Central memory CD8-positive, alpha-beta T cell (primary cell): Measurements from ENCODE around the gene FGF12.

Experiments
- ATAC-seq: fragments of 150-1000 bp; cut with Tn5 transposase; replicated peaks from 2 replicates; pipeline ENCODE4 v1.10.0; 2022; ENCODE audit warnings: mild to moderate bottlenecking, moderate FRiP score, moderate number of reproducible peaks; ENCODE audit not compliant: poor library complexity, severe bottlenecking; ENCODE audit errors: extremely low read depth
- DNase-seq, 2 donors: peaks; one replicate each; pipeline ENCODE4 v3.0.0; 2021; ENCODE audit warnings: low spot score in 2 of 2
- H3K27ac Mint-ChIP-seq: one replicate; pipeline ENCODE4 v1.8.0; 2022; ENCODE audit warnings: low read depth, mild to moderate bottlenecking, moderate library complexity, mixed read lengths
- H3K27me3 Mint-ChIP-seq: one replicate; pipeline ENCODE4 v1.8.0; 2022; ENCODE audit warnings: mixed read lengths
- H3K36me3 Mint-ChIP-seq: one replicate; pipeline ENCODE4 v1.8.0; 2022; ENCODE audit warnings: mild to moderate bottlenecking, moderate library complexity, mixed read lengths; ENCODE audit not compliant: insufficient read depth
- H3K4me1 Mint-ChIP-seq: one replicate; pipeline ENCODE4 v1.8.0; 2022; ENCODE audit warnings: mixed read lengths
- H3K4me3 Mint-ChIP-seq: one replicate; pipeline ENCODE4 v1.8.0; 2022; ENCODE audit warnings: mild to moderate bottlenecking, moderate library complexity, mixed read lengths
- H3K9me3 Mint-ChIP-seq: one replicate; pipeline ENCODE4 v1.8.0; 2022; ENCODE audit warnings: mixed read lengths

The FGF12 gene

GRCh38 chr3:192570315-192570714 lies 157.0 kb downstream of the FGF12 start:
- Mint-ChIP-seq H3K9me3 (peaks cover 6% of the 10 kb centered on the region), H3K27me3 (no peaks in the 10 kb centered on the region), H3K4me1 (no peaks in the 10 kb centered on the region), H3K36me3 (no peaks in the 10 kb centered on the region), H3K27ac (no peak overlapping the region), H3K4me3 (no peak overlapping the region)
- ATAC-seq, result no peak
- DNase-seq, result no peak

DNA sequence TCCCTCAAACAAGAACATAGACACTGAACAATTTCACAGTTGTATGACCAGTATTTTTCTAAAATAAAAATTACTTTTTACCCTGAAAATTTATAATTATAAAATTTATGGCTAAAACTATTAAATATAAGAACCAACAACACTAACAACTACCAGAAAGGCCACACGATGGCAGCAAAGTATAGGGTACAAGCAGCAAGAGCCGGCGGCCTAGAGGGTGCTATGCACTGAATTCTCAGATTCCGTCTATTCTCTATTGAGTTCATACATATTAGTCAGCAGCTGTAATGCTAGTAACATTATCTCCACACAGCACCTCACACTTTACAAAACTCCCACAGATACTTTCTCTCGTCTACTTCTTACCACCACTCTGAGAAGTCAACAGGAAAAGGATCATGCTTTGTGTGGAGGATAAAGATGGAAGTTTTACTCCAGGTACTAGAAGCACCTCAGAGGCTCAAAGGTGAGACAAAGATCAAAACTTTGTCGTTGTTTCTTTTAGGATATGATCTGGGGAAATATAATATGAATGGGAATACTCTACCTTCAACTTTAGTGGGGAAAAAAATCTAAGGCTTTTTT lies 160.5 kb downstream of the FGF12 start:
- H3K27me3 Mint-ChIP-seq, result no peaks in the 10 kb centered on the region
- H3K9me3 Mint-ChIP-seq, result no peaks in the 10 kb centered on the region
- ATAC-seq (no peak), DNase-seq (no peak)
- no peaks in the 10 kb centered on the region for H3K36me3 Mint-ChIP-seq
- H3K4me1 Mint-ChIP-seq, result no peaks in the 10 kb centered on the region
- no peak overlapping the region for H3K27ac Mint-ChIP-seq
- H3K4me3 Mint-ChIP-seq, result no peak overlapping the region

GRCh38 chr3:192564611-192565010 lies 162.7 kb downstream of the FGF12 start:
- Mint-ChIP-seq H3K27ac (no peak overlapping the region), H3K36me3 (no peaks in the 10 kb centered on the region), H3K9me3 (no peaks in the 10 kb centered on the region), H3K4me1 (no peaks in the 10 kb centered on the region), H3K27me3 (no peaks in the 10 kb centered on the region), H3K4me3 (no peak overlapping the region)
- ATAC-seq, result no peak
- no peak for DNase-seq

DNA sequence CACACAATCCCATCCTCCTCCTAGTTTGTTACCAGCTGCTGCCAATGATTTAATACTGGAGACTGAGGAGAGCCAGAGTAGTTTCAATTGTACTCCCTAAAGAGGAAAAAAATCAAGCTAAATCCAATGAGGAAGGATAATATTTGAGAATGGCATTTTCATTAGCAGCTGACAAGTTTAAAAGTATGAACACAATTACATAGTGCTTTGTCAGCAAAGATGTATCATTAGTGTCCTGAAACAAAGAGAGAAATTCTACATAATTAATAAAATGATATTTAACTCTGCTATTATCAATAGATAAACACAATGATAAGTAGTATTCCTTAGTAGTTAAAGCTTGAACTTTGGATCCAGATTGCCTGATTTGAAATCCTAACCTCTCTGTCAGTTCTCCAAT lies 163.9 kb downstream of the FGF12 start:
- DNase-seq, result no peak
- ATAC-seq, result no peak
- no peaks in the 10 kb centered on the region for H3K36me3 Mint-ChIP-seq
- no peak overlapping the region for H3K27ac Mint-ChIP-seq
- no peaks in the 10 kb centered on the region for H3K4me1 Mint-ChIP-seq
- H3K27me3 Mint-ChIP-seq, result no peaks in the 10 kb centered on the region
- H3K9me3 Mint-ChIP-seq, result no peaks in the 10 kb centered on the region
- no peak overlapping the region for H3K4me3 Mint-ChIP-seq

DNA sequence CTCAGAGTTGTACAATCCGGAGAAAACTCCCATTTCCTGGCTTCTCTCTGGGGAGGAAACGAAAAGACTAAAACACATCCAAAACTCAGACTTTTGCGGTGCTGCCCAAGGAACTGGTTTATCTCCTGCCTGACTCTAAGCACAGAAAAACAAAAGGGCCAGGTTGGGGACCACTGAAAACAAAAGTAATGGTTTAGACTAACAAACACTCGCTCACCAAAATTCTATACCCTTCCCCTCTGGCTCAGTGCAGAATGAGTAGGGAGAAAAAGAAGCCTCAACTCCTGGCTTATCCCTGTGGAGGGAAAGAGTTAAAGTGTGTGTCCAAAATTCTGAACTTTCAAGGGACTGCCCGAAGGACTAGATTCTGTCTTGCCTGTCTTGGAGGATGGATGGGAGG lies 173.6 kb downstream of the FGF12 start:
- H3K9me3 Mint-ChIP-seq, result peaks cover 5% of the 10 kb centered on the region
- DNase-seq (no peak), ATAC-seq (no peak)
- H3K4me3 Mint-ChIP-seq, result no peak overlapping the region
- H3K4me1 Mint-ChIP-seq, result no peaks in the 10 kb centered on the region
- no peak overlapping the region for H3K27ac Mint-ChIP-seq
- H3K27me3 Mint-ChIP-seq, result no peaks in the 10 kb centered on the region
- H3K36me3 Mint-ChIP-seq, result no peaks in the 10 kb centered on the region

DNA sequence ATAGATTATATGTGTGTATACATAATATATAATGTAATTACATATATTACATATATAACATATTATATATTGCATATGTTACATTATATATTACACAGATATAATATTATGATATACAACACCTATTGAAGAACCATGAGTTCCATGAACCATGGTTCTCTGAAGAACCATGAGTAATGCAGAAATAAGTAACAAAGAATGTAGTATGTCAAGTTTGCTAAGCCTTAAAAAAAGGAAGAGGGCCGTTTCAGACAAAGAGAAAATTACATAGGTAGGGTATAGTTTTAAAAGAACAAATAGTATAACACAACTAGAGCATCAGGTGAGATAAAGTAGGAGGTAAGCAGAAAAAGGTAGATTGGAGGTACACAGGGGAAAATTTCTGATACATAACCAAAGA lies 177.0 kb downstream of the FGF12 start:
- Mint-ChIP-seq H3K27me3 (no peaks in the 10 kb centered on the region), H3K4me1 (no peaks in the 10 kb centered on the region), H3K9me3 (peaks cover 5% of the 10 kb centered on the region), H3K36me3 (no peaks in the 10 kb centered on the region), H3K4me3 (no peak overlapping the region), H3K27ac (no peak overlapping the region)
- no peak for ATAC-seq
- DNase-seq, result no peak

DNA sequence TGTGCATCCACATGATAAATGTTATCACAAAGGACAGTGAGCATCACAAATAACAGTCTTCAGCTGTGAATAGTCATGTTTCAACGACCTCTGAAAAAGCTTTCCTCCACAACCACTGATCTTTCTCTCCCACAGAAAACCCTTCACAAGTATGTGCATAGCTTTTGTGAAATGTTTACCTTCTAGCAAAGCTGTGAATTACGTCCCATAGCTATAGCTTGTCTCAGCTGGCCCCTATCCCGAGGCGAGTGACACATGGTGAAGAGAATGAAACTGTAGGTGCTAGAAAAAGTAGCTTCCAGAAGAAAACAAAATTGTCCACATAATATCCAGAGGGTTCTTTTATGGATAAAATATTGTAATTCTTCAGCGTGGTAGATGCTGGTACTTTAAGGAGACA lies 182.0 kb downstream of the FGF12 start:
- H3K27me3 Mint-ChIP-seq, result no peaks in the 10 kb centered on the region
- H3K27ac Mint-ChIP-seq, result no peak overlapping the region
- no peaks in the 10 kb centered on the region for H3K4me1 Mint-ChIP-seq
- ATAC-seq (no peak), DNase-seq (no peak)
- H3K9me3 Mint-ChIP-seq, result peaks cover 8% of the 10 kb centered on the region
- H3K4me3 Mint-ChIP-seq, result no peak overlapping the region
- no peaks in the 10 kb centered on the region for H3K36me3 Mint-ChIP-seq

GRCh38 chr3:192543163-192543562 lies 184.2 kb downstream of the FGF12 start:
- ATAC-seq (no peak), DNase-seq (no peak)
- no peaks in the 10 kb centered on the region for H3K4me1 Mint-ChIP-seq
- H3K36me3 Mint-ChIP-seq, result no peaks in the 10 kb centered on the region
- no peak overlapping the region for H3K4me3 Mint-ChIP-seq
- peaks cover 8% of the 10 kb centered on the region for H3K9me3 Mint-ChIP-seq
- no peak overlapping the region for H3K27ac Mint-ChIP-seq
- no peaks in the 10 kb centered on the region for H3K27me3 Mint-ChIP-seq

- no peak for DNase-seq
- H3K4me1 Mint-ChIP-seq, result no peaks in the 10 kb centered on the region
- H3K4me3 Mint-ChIP-seq, result no peak overlapping the region
- H3K9me3 Mint-ChIP-seq, result no peaks in the 10 kb centered on the region
- no peak overlapping the region for H3K27ac Mint-ChIP-seq
- no peak for ATAC-seq
- H3K27me3 Mint-ChIP-seq, result peaks cover 35% of the 10 kb centered on the region
- H3K36me3 Mint-ChIP-seq, result no peaks in the 10 kb centered on the region
Measured at GRCh38 chr3:192516820-192517219, 210.5 kb downstream of the FGF12 start.

- DNase-seq (no peak), ATAC-seq (no peak)
- no peaks in the 10 kb centered on the region for H3K4me1 Mint-ChIP-seq
- H3K27ac Mint-ChIP-seq, result no peak overlapping the region
- no peaks in the 10 kb centered on the region for H3K9me3 Mint-ChIP-seq
- no peaks in the 10 kb centered on the region for H3K36me3 Mint-ChIP-seq
- no peak overlapping the region for H3K4me3 Mint-ChIP-seq
- H3K27me3 Mint-ChIP-seq, result peaks cover 35% of the 10 kb centered on the region
Measured at GRCh38 chr3:192515664-192516045, 211.7 kb downstream of the FGF12 start.

GRCh38 chr3:192514754-192515663 lies 212.3 kb downstream of the FGF12 start:
- Mint-ChIP-seq H3K27me3 (peaks cover 35% of the 10 kb centered on the region), H3K27ac (no peak overlapping the region), H3K9me3 (no peaks in the 10 kb centered on the region), H3K36me3 (no peaks in the 10 kb centered on the region), H3K4me3 (no peak overlapping the region), H3K4me1 (no peaks in the 10 kb centered on the region)
- ATAC-seq (no peak), DNase-seq (no peak)

- H3K4me1 Mint-ChIP-seq, result no peaks in the 10 kb centered on the region
- no peak overlapping the region for H3K27ac Mint-ChIP-seq
- no peak overlapping the region for H3K4me3 Mint-ChIP-seq
- no peaks in the 10 kb centered on the region for H3K9me3 Mint-ChIP-seq
- DNase-seq, result no peak
- H3K36me3 Mint-ChIP-seq, result no peaks in the 10 kb centered on the region
- H3K27me3 Mint-ChIP-seq, result peaks cover 35% of the 10 kb centered on the region
- no peak for ATAC-seq
Measured at GRCh38 chr3:192514081-192514753, 213.1 kb downstream of the FGF12 start.

GRCh38 chr3:192505731-192506130 lies 221.6 kb downstream of the FGF12 start:
- ATAC-seq (no peak), DNase-seq (no peak)
- Mint-ChIP-seq H3K27ac (no peak overlapping the region), H3K9me3 (peaks cover 8% of the 10 kb centered on the region), H3K4me3 (no peak overlapping the region), H3K4me1 (no peaks in the 10 kb centered on the region), H3K36me3 (no peaks in the 10 kb centered on the region), H3K27me3 (no peaks in the 10 kb centered on the region)
